Activated CD4-positive, alpha-beta T cell treated with anti-CD3 and anti-CD28 coated beads, Interleukin-2, amount 10 ng/mL, durations not matched to agents 24 days and 14 days (primary cell): ENCODE results near the gene CD180. TPM values are rescaled to one million over a fixed set of nuclear protein-coding genes. Genes with fewer than 3 reads are reported as not detected.

Experiments
- DNase-seq: peaks from one replicate; pipeline ENCODE4 v3.0.0; 2022
- H3K27ac Mint-ChIP-seq: one replicate; pipeline ENCODE4 v1.8.0; 2022; ENCODE audit warnings: mild to moderate bottlenecking, mixed read lengths
- H3K27me3 Mint-ChIP-seq: one replicate; pipeline ENCODE4 v1.8.0; 2022; ENCODE audit warnings: mixed read lengths
- H3K36me3 Mint-ChIP-seq: one replicate; pipeline ENCODE4 v1.8.0; 2022; ENCODE audit warnings: low read depth, mild to moderate bottlenecking, mixed read lengths
- H3K4me1 Mint-ChIP-seq: one replicate; pipeline ENCODE4 v1.8.0; 2021; ENCODE audit warnings: mixed read lengths
- H3K4me3 Mint-ChIP-seq: one replicate; pipeline ENCODE4 v1.8.0; 2022; ENCODE audit warnings: mild to moderate bottlenecking, moderate library complexity, mixed read lengths
- H3K9me3 Mint-ChIP-seq: one replicate; pipeline ENCODE4 v1.8.0; 2021; ENCODE audit warnings: mixed read lengths
- intact Hi-C: fragments of 100-400 bp; cut with micrococcal nuclease; formaldehyde crosslinking; loops from one replicate; pipeline ENCODE4 v1.15.1; 2023
- total RNA-seq: library from RNA; stranded (reverse); gene quantifications from 2 replicates; pipeline ENCODE4 v1.2.3, GENCODE V29; 2022

CD180 gene
- total RNA-seq, 1 donor from 2014 or later, result 0.47 TPM

GRCh38 chr5:67139030-67139429 is 57.6 kb downstream of the CD180 start:
- H3K4me3 Mint-ChIP-seq, result no peak overlapping the region

DNA sequence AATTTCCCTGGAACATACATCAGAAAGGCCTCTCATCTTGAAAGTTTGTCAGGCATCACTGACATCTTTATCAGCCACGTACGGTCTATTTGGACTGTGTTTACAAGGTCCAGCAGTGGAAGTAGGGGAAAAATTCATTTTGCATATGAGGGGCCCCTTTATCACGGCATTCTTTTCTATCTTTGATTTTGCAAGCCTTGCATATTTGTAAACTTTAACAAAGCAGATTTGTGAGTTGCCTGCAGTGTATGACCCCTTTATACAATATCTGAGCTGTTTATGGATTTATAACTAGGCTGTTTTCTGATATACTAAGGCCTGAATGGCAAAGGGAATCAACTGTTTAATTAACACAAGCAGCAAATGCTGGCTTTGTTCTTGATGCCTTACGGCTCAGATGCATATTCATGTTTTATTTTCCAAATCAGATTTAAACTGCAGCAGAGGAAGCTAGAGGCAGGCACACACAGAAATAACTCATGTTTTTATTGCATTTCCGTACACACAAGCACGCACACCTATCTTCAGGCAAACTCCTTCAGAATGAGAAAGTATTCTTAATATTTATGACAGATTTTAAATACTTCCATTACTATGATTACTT is 61.1 kb downstream of the CD180 start:
- no peaks in the 10 kb centered on the region for H3K9me3 Mint-ChIP-seq
- no peaks in the 10 kb centered on the region for H3K27me3 Mint-ChIP-seq
- intact Hi-C loops, result no loop called here
- H3K4me3 Mint-ChIP-seq, result no peak overlapping the region
- no peak for DNase-seq
- no peak overlapping the region for H3K27ac Mint-ChIP-seq
- H3K36me3 Mint-ChIP-seq, result peaks cover 40% of the 10 kb centered on the region
- H3K4me1 Mint-ChIP-seq, result no peaks in the 10 kb centered on the region

More at GRCh38 chr5:67139030-67139429, 57.6 kb downstream of the CD180 start:
- peaks cover 55% of the 10 kb centered on the region for H3K36me3 Mint-ChIP-seq
- no peaks in the 10 kb centered on the region for H3K9me3 Mint-ChIP-seq
- DNase-seq, result no peak
- H3K4me1 Mint-ChIP-seq, result no peaks in the 10 kb centered on the region
- intact Hi-C loops, result no loop called here
- H3K27me3 Mint-ChIP-seq, result no peaks in the 10 kb centered on the region
- H3K27ac Mint-ChIP-seq, result no peak overlapping the region

GRCh38 chr5:67133776-67134175 is 62.8 kb downstream of the CD180 start:
- H3K4me1 Mint-ChIP-seq, result no peaks in the 10 kb centered on the region

DNA sequence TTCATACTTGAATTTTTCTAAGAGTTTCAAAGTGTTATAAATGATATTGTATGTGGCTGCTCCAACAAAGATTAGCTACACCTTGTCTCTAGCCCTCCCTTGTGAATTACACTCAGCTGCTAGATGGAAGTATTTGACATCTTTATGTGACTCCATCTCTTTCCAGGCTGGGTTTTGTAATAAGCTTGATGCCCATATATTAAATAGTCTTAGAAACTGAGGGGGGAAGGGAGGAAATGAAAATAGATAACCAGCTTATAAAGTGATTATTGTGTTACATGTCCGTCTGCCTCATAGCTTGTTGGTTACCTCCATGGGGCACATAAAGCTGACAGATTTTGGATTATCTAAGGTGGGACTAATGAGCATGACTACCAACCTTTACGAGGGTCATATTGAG is 63.4 kb downstream of the CD180 start:
- no peaks in the 10 kb centered on the region for H3K9me3 Mint-ChIP-seq
- no peaks in the 10 kb centered on the region for H3K27me3 Mint-ChIP-seq
- H3K4me3 Mint-ChIP-seq, result no peak overlapping the region
- H3K4me1 Mint-ChIP-seq, result no peaks in the 10 kb centered on the region
- peak; percentile 35 for DNase-seq
- peaks cover 41% of the 10 kb centered on the region for H3K36me3 Mint-ChIP-seq
- intact Hi-C loops, result no loop called here
- no peak overlapping the region for H3K27ac Mint-ChIP-seq

More at GRCh38 chr5:67133776-67134175, 62.8 kb downstream of the CD180 start:
- DNase-seq, result no peak
- H3K27me3 Mint-ChIP-seq, result no peaks in the 10 kb centered on the region
- no peak overlapping the region for H3K27ac Mint-ChIP-seq
- intact Hi-C loops, result no loop called here
- peaks cover 41% of the 10 kb centered on the region for H3K36me3 Mint-ChIP-seq
- H3K9me3 Mint-ChIP-seq, result no peaks in the 10 kb centered on the region
- no peak overlapping the region for H3K4me3 Mint-ChIP-seq

DNA sequence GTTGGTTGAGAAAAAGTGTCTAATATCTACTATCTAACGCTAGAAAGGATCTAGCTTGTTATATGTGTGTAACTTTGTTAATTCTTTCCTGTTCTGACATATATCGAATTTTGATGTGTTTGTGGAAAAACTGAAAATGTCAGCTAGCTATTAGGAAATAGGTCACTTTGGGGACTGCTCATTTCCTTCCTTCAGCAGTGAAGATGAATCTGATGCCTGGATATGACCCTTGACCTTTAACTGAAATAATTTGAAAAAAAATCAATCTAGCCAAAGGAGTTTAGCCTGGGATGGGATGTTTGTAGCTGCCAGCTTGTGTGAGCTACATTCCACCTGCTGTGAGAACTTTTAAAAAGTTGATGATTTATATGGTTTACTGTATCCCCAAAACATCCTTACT is 66.8 kb downstream of the CD180 start:
- H3K9me3 Mint-ChIP-seq, result no peaks in the 10 kb centered on the region
- H3K36me3 Mint-ChIP-seq, result peaks cover 46% of the 10 kb centered on the region
- peak; percentile 23 for DNase-seq
- intact Hi-C loops, result no loop called here
- H3K4me3 Mint-ChIP-seq, result no peak overlapping the region
- H3K27ac Mint-ChIP-seq, result no peak overlapping the region
- no peaks in the 10 kb centered on the region for H3K27me3 Mint-ChIP-seq
- peaks cover 8% of the 10 kb centered on the region for H3K4me1 Mint-ChIP-seq
